Prostate gland (tissue), 2 donors: ENCODE measurements around the gene TEK.

Experiments used
- CTCF ChIP-seq, 4 experiments: fragments of 200-600 bp in 2 of 4; fragments of 450-650 bp in 2 of 4; sonication (generic) in 2 of 4; IDR thresholded peaks; 1 replicate in 3 of 4; 2 replicates in 1 of 4; pipeline ENCODE4 v1.5.1; 2016 to 2019; ENCODE audit warnings: antibody characterized with exemption in 4 of 4, mild to moderate bottlenecking in 2 of 4, moderate library complexity in 2 of 4
- POLR2A ChIP-seq: fragments of 450-650 bp; IDR thresholded peaks from one replicate; pipeline ENCODE4 v1.6.1; 2016; ENCODE audit warnings: antibody characterized with exemption, mild to moderate bottlenecking

GRCh38 chr9:27209034-27209433 is 100.0 kb downstream of the TEK start:
- no peak for TF ChIP-seq CTCF (IDR thresholded peaks at IDR 0.05)
- TF ChIP-seq POLR2A = no peak
